ENCODE data around the gene WDR26.

- TF ChIP-seq CTCF (IDR thresholded peaks at IDR 0.05; ENCODE audit: borderline replicate concordance, extremely low read depth, low read length, poor library complexity, severe bottlenecking) (no peak), EZH2 (IDR thresholded peaks at IDR 0.05; ENCODE audit: borderline replicate concordance, low read depth, low read length, severe bottlenecking) (no peak)
Observed at GRCh38 chr1:224338150-224338838, 96.3 kb downstream of the WDR26 start.
